PFSK-1 (cell line): ENCODE data around the gene GPR26.

ENCODE experiments used
- FOXP2 ChIP-seq: optimal IDR thresholded peaks from 2 replicates; pipeline ENCODE3; 2011; ENCODE audit warnings: borderline replicate concordance, control low read depth, inconsistent platforms; ENCODE audit not compliant: insufficient read depth; ENCODE audit errors: extremely low read length, extremely low read depth
- POLR2AphosphoS5 ChIP-seq: IDR thresholded peaks from 2 replicates; pipeline ENCODE4 v1.6.1; 2012; ENCODE audit warnings: low read depth, mild to moderate bottlenecking, control low read depth, low read length, moderate library complexity
- REST ChIP-seq, 2 experiments: IDR thresholded peaks; 2 replicates each; pipeline versions ENCODE4 v1.6.1 to v1.8.0; 2011 to 2012; ENCODE audit warnings: low read depth in 2 of 2, low read length in 2 of 2, control low read depth in 1 of 2, inconsistent platforms in 1 of 2, mild to moderate bottlenecking in 1 of 2, moderate library complexity in 1 of 2; ENCODE audit not compliant: insufficient read depth in 1 of 2
- TAF1 ChIP-seq: IDR thresholded peaks from 2 replicates; pipeline ENCODE4 v1.6.1; 2012; ENCODE audit warnings: low read length, control low read depth, borderline replicate concordance; ENCODE audit not compliant: insufficient read depth

- TF ChIP-seq REST (IDR thresholded peaks at IDR 0.05; ENCODE audit: insufficient read depth in 1 of 2, low read depth in 2 of 2, low read length in 2 of 2), result no peak
- TF ChIP-seq POLR2AphosphoS5, result no peak
- no peak for TF ChIP-seq TAF1
- TF ChIP-seq FOXP2, result no peak
Measured at GRCh38 chr10:123722351-123722750, 56.2 kb downstream of the GPR26 start.
